ENCODE data around the gene ARHGDIB.

ARHGDIB gene

GRCh38 chr12:14954269-14954668 lies 7.1 kb downstream of the ARHGDIB start:
- FAIRE-seq, result no peak

GRCh38 chr12:14953752-14954151 lies 7.6 kb downstream of the ARHGDIB start:
- no peak for FAIRE-seq

GRCh38 chr12:14952299-14952921 lies 9.0 kb downstream of the ARHGDIB start:
- FAIRE-seq, result peak; percentile 51

- FAIRE-seq, result no peak
These were observed 9.6 kb downstream of the ARHGDIB start for GRCh38 chr12:14951851-14952250.

GRCh38 chr12:14950982-14951746 lies 10.2 kb downstream of the ARHGDIB start:
- no peak for FAIRE-seq

GRCh38 chr12:14950421-14950820 lies 11.0 kb downstream of the ARHGDIB start:
- no peak for FAIRE-seq

GRCh38 chr12:14949631-14950030 lies 11.8 kb downstream of the ARHGDIB start:
- no peak for FAIRE-seq

GRCh38 chr12:14948672-14949071 lies 12.7 kb downstream of the ARHGDIB start:
- no peak for FAIRE-seq

- FAIRE-seq, result no peak
These were observed 14.5 kb downstream of the ARHGDIB start for GRCh38 chr12:14946861-14947260.

GRCh38 chr12:14946162-14946561 lies 15.2 kb downstream of the ARHGDIB start:
- FAIRE-seq, result no peak

GRCh38 chr12:14942196-14942931 lies 19.0 kb downstream of the ARHGDIB start:
- no peak for FAIRE-seq

GRCh38 chr12:14941369-14941768 lies 20.0 kb downstream of the ARHGDIB start:
- FAIRE-seq, result no peak

GRCh38 chr12:14938301-14938700 lies 23.1 kb downstream of the ARHGDIB start, which contains the start of gene ERP27:
Gene ERP27 (minus strand): TSS chr12:14938537. CDS start chr12:14938508, 29 bp downstream.
- no peak for FAIRE-seq

GRCh38 chr12:14937689-14938088 lies 23.7 kb downstream of the ARHGDIB start:
- no peak for FAIRE-seq

GRCh38 chr12:14937014-14937413 lies 24.4 kb downstream of the ARHGDIB start:
- FAIRE-seq, result no peak

- no peak for FAIRE-seq
These were observed 25.1 kb downstream of the ARHGDIB start for GRCh38 chr12:14936224-14936861.

GRCh38 chr12:14935031-14935430 lies 26.4 kb downstream of the ARHGDIB start:
- no peak for FAIRE-seq

GRCh38 chr12:14934511-14934910 lies 26.9 kb downstream of the ARHGDIB start:
- no peak for FAIRE-seq

GRCh38 chr12:14931791-14932560 lies 29.4 kb downstream of the ARHGDIB start:
- no peak for FAIRE-seq

GRCh38 chr12:14931359-14931758 lies 30.0 kb downstream of the ARHGDIB start:
- FAIRE-seq, result no peak

- no peak for FAIRE-seq
These were observed 31.1 kb downstream of the ARHGDIB start for GRCh38 chr12:14930299-14930698.

- no peak for FAIRE-seq
These were observed 32.5 kb downstream of the ARHGDIB start for GRCh38 chr12:14928931-14929330.
